GM19463 (cell line): ENCODE data around the gene TRAPPC2L.
A peak's percentile ranks its signal among the peaks of the same experiment; 100 is the strongest.

ENCODE experiments used
- ATAC-seq: cut with Tn5 transposase; IDR thresholded peaks from one replicate; pipeline ENCODE4 v1.9.1; 2021; ENCODE audit warnings: mild to moderate bottlenecking, moderate library complexity; ENCODE audit not compliant: unreplicated experiment

The TRAPPC2L gene

GRCh38 chr16:88856828-88857727 is at the start of gene TRAPPC2L, which contains the start of gene GALNS:
Gene TRAPPC2L, plus strand, starts transcription at chr16:88857127. Its CDS starts 24 bp downstream, at chr16:88857151.
Gene GALNS, minus strand, starts transcription at chr16:88856947. Its CDS starts 70 bp downstream, at chr16:88856877.
- ATAC-seq: peak; percentile 77

- ATAC-seq: no peak
Observed at GRCh38 chr16:88807142-88807625, 49.7 kb upstream of the TRAPPC2L start.

- ATAC-seq: no peak
Observed at GRCh38 chr16:88807626-88808453, 49.1 kb upstream of the TRAPPC2L start.

- ATAC-seq: no peak
Observed at GRCh38 chr16:88809068-88809675, 47.8 kb upstream of the TRAPPC2L start.

- no peak for ATAC-seq
Observed at GRCh38 chr16:88809676-88810165, 47.2 kb upstream of the TRAPPC2L start.

- ATAC-seq: no peak
Observed at GRCh38 chr16:88810166-88810911, 46.6 kb upstream of the TRAPPC2L start.

- peak; percentile 35 for ATAC-seq
Observed at GRCh38 chr16:88810912-88811768, 45.8 kb upstream of the TRAPPC2L start.

- ATAC-seq: peak; percentile 67
Observed at GRCh38 chr16:88811769-88812512, 45.0 kb upstream of the TRAPPC2L start, which contains the start of gene APRT. Gene APRT, minus strand, starts transcription at chr16:88811928. Its CDS starts 29 bp downstream, at chr16:88811899.

- no peak for ATAC-seq
Observed at GRCh38 chr16:88812513-88813268, 44.2 kb upstream of the TRAPPC2L start.

GRCh38 chr16:88813269-88814143 is 43.4 kb upstream of the TRAPPC2L start:
- no peak for ATAC-seq

GRCh38 chr16:88814144-88814502 is 42.8 kb upstream of the TRAPPC2L start:
- no peak for ATAC-seq

GRCh38 chr16:88815227-88815626 is 41.7 kb upstream of the TRAPPC2L start:
- ATAC-seq: no peak

- ATAC-seq: no peak
Observed at GRCh38 chr16:88815901-88816589, 40.9 kb upstream of the TRAPPC2L start.

- ATAC-seq: no peak
Observed at GRCh38 chr16:88816736-88817535, 40.0 kb upstream of the TRAPPC2L start.
